ENCODE data around the gene NPEPL1.

The NPEPL1 gene

DNA sequence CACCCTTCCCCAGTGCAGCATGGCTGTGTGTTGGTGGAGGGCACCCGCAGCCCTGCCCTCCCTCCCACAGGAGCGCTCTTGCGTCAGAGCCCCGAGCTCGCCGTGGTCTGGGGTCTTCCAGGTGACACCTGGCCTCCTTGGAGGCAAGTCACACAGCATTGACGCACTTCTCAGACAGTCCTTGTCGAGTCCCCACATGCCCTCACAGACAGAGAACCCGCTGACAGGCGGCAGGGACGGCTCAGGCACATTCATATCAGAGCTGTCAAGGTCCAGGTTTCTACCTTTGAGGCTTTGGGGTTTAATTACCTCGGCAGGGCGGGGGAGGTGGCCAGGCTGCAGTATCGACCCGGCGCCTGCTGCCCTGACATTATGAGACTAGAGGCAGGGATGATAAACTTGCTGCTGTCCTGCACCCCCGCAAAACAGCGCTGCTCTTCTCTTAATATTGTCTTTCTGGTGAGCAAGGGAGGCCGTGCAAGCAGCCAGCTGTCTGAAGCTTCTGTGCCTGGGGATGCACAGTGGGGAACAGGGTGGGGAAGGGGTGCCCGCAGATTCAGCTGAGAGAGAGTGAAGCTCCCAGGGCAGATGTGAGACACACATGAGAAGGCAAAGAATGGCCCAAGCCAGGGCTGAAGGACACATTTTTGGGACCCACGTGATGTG, 4.7 kb downstream of the NPEPL1 start:
- DNase-seq, result peak in 3 of 10 donors; percentile 3 to 70 (median 58)
- intact Hi-C loops (cut with DNase I), result no loop called here

DNA sequence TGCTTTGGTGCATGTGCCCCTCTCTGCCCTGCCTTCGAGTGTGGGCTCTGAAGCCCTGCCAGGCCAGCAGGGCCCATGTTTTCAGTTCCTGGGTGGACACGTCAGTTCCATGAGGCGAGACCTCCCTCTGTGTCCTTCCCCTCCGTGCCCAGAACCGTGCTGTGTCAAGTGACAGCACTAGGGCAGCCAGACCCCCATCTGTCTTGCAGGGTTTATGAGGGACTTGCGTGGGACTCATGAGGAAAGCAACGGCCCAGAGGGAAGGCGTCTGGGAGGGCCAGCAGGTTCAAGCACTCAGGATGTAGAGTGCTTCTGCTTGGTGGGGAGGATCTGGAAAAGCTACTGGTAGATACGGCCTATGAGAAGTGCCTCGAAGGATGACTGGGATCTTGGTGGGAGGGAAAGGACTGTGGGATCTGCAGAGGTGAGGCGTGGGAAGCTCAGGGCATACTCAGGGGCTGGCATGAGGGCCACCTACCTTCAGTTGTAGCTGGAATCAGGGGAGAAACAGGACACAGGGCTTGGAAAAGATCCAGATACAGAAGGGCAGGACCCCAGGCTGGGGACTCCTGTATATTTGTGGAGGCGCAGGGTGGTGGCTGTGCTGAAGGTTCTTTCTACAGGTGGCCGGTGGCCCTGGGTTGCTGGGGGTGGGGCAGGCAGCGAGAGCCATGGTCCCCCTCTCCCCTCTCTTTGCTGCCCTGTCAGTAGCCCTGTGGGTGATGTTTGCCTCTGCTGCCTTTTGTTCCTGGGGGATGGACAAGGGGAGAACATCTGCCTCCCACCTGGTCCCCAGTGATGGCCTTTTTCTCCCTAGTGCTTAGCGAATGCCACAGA, 5.5 kb downstream of the NPEPL1 start:
- intact Hi-C loops (cut with DNase I), result no loop called here
- peak in 2 of 10 donors; percentile 5 to 46 for DNase-seq

DNA sequence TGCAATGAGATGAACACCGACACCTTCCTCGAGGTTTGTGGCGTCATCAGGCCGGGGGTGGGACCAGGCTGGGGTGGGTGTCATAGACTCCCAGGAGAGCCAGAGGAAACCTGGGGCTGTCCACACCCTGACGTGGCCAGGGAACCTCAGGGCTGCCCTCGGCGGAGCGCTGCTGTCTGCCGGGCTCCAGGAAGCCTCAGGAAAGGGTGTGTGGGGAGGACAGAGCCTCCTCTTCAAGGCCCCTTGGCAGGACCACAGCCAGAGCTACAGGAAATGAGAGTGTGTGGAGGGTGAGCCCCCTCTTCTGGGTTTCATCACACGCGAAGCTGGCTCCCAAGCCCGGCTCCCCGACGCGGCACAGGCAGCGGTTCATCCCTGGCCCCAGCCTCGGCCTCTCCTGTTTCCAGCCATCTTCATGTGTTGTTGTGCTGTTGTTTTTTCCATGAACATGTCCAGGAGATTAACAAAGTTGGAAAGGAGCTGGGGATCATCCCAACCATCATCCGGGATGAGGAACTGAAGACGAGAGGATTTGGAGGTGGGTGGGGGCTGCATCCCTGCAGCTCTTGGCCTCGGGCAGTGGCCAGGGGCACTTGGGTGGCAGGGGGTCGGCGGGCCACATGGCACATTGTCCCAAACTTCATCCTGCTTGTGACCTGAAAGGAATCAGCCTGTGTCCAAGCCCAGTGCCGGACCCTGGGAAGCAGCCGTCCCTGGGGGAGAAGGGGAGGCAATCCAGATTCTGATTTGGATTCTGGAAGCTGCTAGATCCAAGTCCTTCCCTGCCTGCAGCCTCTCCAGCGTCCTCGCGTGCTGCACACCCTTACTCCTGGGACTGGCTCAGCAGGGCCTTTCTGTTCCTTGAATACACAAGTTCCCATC, 6.4 kb downstream of the NPEPL1 start:
- DNase-seq, result peak in 2 of 10 donors; percentile 66 to 70
- intact Hi-C loops (cut with DNase I), result no loop called here

DNA sequence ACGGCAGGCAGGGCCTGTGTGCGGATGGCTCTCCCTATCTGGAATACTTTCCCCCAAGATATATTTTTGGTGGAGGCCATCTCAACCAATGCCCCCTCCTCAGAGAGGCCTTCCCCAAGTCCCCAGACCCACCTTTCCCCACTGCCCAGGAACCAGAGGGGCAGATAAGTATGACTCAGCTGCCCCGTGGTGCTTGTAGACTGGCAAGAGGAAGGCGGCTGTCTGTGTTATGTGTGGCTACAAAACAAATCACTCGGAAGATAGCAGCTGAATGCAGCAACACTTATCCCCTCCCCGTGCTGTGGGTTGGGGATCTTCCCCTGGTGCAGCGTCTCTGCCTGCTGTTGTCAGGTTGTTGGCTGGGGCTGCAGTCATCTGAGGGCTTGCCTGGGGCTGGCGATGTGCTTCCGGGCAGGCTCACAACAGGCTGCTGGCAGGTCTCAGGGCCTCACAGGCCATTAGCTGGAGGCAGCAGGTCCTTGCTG, 7.1 kb downstream of the NPEPL1 start:
- peak in 3 of 10 donors; percentile 5 to 69 (median 47) for DNase-seq
- intact Hi-C loops (cut with DNase I), result no loop called here

DNA sequence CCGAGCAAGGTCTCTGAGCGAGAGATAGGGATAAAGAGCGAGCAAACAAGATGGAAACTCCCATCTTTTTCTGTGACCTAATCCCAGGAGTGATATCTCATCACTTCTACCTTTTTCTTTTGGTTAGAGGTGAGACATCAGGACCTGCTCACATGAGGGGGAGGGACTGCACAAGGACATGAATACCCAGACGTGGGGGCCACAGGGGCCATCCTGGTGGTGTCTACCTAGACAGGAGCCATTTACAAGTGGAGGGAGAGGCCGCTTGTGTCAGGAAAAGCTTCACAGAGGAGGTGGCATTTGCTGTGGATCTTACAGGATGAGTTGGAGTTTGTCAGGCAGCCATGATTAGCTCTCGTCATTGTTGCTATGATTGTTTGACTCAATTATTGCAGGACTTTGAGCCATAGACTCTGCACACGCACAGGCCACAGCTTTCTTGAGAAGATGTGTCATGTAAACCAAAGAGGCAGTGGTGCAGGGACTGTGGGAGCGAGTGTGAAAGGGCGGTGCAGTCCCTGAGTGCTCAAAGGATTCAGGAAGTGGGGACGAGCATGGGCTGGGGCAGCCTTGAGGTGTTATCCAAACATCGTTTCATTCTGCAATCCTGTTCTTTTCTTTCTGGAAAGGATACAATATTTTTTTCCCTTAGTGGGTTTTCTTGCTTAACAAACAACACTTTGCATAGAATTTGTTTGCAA, 7.7 kb downstream of the NPEPL1 start:
- peak in 2 of 10 donors; percentile 9 to 58 for DNase-seq
- intact Hi-C loops (cut with DNase I), result no loop called here

DNA sequence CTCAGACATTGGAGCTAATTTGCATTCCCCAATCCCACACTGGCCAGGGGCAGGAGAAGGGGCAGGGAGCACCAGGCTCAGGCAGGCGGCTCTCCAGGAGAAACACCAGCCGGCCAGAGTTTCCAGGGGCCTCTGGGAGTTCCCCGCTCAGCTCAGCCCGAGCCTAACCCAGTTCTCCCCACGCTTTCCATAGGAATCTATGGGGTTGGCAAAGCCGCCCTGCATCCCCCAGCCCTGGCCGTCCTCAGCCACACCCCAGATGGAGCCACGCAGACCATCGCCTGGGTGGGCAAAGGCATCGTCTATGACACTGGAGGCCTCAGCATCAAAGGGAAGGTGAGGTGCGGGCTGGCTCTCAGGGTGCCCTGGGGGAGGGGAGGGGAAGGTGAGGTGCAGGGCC, 8.2 kb downstream of the NPEPL1 start:
- peak in 2 of 10 donors; percentile 1 to 65 for DNase-seq
- intact Hi-C loops (cut with DNase I), result no loop called here

DNA sequence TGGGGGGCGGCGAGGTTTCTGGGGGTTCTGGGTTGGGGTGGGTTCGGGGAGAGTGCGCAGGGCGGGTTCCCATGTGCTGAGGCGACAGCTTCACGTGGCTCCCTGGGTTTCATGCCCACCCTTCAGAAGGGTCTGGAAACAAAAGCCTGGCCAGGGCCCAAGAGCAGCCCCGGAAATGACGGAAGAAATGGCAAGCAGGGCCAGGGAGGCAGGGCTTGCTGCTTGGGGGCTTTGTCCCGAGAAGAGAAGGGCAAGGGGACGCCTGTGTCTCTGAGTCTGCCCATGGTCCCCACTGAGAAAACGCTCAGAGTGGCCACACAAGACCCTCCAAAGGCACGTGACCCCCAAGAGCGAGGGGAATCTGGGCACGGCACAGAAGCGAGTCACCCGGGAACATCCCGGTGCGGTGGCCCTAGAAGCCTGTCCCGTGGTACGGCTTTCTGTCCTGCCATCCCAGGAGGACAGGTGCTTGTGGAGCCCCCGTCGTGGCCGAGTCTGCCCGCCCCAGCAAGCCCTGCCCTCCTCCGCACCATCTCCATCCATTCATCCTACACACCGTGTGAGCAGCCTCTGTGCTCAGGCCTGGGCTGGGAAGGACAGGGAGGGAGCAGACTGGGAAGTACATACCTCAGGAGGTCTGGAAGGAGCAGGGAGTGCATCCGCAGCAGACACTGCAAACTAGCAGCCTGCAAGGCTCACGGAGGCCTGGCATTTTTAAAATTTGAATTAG, 9.0 kb downstream of the NPEPL1 start:
- peak in 3 of 10 donors; percentile 5 to 79 (median 43) for DNase-seq

DNA sequence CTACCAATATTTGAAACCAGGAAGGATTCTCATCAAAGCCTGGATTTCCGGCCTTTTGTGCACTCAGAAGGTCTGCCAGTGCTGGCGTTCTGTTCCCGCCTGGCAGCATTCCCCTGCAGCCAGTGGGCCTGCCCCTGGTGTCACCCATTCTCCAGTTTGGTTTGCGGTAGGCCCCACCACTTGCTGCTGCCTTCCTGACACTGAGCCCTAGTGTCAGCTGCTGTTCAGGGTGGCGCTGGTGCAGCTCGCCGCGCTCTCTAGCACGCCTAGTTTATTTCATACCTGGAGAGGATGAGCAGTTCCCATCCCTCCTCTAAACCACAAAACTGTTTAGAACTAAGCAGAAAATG, 9.5 kb downstream of the NPEPL1 start:
- peak in 2 of 10 donors; percentile 3 to 33 for DNase-seq
- intact Hi-C loops (cut with DNase I), result no loop called here

More for the DNA sequence above, 9.0 kb downstream of the NPEPL1 start:
- intact Hi-C loops (cut with DNase I), result no loop called here

DNA sequence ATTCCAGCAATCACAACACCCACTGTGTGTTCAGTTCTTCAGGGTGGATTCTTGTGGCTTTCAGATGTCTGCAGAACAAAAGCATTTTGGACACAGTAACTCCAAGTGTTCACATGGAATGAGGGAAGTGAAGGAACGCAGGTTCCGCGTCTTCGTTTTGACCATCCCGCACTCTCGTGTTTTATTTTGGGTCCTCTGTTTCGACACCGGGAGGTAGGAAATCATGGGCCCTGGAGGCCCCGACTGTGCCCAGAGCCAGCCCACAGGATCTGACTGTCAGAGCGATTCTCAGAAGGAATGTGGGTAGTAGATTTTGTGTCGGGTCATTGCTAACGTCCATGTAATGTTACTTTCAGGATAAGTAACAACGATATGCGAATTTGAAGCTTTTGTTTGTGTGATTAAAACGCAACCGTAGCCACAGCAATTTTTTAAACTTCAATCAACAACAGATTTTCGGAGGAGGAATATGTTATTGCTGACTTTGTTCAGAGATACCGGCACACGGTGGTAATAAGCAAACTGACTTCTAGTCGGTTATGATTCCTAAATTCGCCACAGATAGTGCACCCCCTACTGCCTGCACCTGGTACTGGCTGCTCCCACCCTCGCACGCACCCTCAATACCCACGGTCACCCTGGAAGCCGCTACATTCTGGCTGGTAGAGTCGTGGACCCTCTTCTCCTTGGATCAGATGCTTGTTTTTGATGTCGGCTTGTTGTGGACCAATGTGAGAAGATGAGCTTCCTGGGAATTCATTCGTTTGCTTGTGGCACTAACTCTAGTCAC, 10.5 kb downstream of the NPEPL1 start:
- peak in 2 of 10 donors; percentile 3 to 27 for DNase-seq
- intact Hi-C loops (cut with DNase I), result no loop called here

DNA sequence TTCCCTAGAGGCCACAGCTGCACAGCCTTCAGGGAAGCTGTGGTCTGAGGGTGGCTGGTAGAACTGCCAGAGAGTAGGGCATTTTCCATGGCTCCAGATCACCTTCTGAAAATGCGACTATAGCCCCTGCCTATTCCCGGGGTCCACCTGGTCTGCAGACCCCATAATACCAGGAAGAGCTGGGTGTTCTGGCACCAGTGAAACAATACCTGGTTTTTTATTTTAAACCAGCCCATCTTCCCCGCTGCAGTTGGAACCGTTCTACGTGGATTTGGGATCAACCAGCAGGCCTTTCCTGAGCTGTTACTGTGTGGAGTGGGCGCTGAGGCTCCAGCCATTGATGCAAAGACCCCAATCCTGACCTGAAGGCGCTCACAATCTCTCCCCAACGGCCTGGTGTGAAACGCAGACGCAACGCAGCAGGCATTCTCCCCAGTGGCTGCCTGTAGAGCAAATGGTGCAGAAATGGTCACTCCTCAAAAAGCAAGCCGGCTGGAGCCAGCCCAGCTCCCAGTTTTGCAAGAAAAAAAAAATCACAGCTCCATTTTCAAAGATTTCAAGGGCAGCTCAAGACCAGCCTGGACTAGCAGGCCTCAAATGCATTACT, 11.3 kb downstream of the NPEPL1 start:
- intact Hi-C loops (cut with DNase I), result no loop called here
- DNase-seq, result peak in 1 of 10 donors; percentile 84

DNA sequence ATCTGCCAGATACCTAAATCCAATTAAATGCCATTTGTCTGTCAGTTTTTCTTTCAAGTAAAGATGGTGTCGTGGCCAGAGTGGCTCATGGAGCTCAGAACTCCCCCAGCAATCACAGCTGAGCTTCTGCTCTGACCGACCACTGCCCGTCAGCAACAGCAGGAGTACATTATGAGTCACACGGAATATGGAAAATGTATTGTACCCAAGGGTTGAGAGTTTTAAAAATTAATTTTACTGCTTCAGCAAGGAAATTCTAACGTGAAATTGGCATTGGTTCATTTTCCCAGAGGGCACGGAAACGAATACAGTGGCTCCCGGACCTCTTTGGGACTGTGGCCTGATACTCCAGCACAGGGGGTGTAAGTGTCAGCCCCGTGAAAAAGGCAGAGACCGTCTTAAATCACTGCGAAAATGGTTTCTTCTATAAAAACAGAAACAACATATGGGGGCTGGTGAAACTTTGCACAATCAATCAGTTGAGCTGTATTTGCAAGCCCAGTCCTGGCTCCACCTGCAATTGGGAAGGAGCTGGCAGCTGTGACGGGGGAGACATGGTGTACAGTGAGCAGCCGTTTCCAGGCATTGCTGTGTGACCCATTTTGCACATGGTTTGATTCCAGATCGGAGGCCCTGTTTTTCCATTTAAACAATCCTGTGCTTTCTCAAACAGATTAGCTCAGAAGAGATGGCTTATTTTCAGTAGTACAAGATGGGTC, 12.8 kb downstream of the NPEPL1 start:
- DNase-seq, result peak in 7 of 10 donors; percentile 38 to 93 (median 61)
- intact Hi-C loops (cut with DNase I), result no loop called here

DNA sequence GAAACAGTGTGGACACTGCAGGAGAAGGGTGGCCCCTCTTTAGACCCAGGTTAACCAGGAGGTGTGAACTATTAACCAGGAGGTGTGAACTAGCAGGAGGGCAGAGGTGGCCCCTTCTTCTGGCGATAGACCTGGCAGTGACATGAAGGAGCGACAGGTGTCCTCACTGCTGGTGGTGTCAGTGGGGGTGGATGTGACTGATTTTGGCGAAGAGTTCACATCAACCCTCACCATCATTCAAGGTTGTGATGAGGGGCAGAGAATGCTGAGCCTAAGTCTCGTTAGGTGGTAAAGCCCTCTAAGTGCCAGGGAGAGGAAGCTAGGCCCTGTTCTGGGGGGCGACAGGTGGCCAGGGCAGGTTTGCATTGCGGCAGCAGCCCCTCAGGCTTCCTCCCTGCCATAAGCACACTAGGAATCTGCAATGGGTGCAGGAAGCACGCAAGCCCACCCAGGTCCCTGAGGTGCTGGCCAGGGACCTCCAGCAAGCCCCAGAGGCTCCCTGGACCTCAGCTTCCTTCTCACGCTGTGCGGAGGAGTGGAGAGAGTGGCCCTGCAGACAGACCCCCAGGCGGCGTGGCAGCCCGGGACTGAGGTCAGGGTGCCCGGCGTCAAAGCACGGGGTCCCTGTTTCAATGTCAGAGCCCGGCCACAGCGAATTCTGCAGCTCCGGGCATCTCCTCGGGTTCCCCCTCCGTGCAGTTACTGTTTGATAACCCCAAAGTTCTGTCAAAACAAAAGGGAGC, 13.7 kb downstream of the NPEPL1 start:
- DNase-seq, result peak in 5 of 10 donors; percentile 5 to 80 (median 58)
- intact Hi-C loops (cut with DNase I), result no loop called here

DNA sequence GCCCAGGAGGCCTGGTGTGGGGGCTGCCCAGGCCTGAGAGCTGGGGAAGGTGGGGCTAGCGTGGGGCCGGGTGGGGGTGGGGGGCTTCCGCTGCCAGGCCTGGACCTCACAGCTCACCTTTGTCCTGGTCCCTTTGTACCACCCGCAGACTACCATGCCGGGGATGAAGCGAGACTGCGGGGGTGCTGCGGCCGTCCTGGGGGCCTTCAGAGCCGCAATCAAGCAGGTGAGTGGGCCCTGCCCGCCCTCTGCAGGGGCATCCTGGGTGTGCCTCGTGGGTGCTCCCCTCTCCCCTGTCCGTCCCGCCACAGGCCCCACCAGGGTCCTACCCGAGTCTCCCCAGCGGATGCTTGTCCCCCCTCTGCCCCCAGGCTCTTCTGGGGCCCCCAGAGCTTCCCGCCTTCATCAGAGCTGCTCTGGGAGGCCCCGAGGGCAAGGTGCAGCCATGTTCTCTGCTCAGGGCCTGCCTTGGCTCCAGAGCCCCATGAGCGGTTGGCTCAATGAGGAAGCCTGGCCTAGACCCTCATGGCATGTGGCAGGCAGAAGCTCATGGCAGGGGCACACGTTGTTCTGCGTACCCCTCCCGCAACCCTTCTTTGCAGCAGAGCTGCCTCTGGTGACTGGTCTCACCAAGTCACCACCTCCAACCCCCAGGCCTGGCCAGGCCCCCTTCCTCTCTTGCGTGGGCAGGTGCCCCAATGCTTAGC, 14.5 kb downstream of the NPEPL1 start:
- intact Hi-C loops (cut with DNase I), result no loop called here
- peak in 5 of 10 donors; percentile 5 to 75 (median 35) for DNase-seq

DNA sequence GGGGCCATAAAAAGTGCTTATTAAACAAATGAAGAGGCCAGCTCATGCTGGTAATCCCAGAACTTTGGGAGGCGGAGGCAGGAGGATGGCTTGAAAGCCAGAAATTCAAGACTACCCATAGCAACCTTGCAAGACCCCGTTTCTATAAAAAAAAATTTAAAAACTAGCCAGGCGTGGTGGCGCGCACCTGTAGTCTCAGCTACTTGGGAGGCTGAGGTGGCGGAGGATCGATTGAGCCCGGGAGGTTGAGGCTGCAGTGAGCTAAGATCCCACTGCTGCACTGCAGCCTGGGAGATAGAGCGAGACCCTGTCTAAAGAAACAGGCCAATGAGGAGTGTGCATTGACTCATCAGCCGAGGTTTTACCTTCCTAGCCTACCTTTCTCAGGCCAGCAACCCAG, 15.2 kb downstream of the NPEPL1 start:
- peak in 2 of 10 donors; percentile 34 to 72 for DNase-seq
- intact Hi-C loops (cut with DNase I), result no loop called here

DNA sequence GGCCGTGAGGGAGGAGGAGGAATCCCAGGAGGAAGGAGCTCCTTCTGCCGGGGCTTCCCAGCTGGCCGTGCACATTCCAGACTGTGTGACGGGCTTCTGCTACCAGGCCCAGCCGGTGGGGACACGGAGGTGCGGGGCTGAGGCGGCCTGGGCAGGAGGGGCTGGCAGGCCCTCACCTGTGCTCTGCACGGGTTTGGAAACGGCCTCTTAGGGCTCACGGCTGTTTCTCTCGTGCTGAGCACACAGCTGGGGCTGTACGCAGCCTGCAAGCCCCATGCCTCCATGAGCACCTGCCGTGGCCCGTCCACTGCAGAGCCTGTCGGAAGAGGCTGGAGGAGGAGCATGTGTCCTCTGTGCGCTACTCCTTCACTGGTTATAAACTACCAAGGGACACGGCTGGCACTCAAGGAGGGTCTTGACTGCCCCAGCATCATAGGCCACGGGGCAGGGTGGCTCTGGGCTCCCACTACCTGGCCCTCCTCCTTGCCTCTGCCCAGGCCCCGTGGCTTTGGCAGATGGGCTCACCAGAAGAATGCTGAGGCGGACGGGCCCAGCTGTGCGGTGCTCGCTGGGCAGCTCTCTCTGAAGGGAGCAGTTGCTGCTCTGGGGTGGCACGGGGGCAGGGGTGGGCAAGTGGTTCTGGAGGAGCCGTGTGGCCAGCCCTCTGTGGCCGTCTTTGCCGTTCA, 15.8 kb downstream of the NPEPL1 start:
- DNase-seq, result peak in 4 of 10 donors; percentile 4 to 76 (median 18)
- intact Hi-C loops (cut with DNase I), result no loop called here

Measured in posterior cingulate gyrus (tissue), 11 donors.